PC-3 (cell line): ENCODE measurements around the gene PABPC4L. TPM values are rescaled to one million over a fixed set of nuclear protein-coding genes. Genes with fewer than 3 reads are reported as not detected.

Experiments used
- ATAC-seq: fragments of 200-7000 bp; cut with Tn5 transposase; 2 replicates; pipeline ENCODE4 v1.9.1; 2020; ENCODE audit warnings: mild to moderate bottlenecking, moderate library complexity
- BruUV-seq: library from RNA; stranded (reverse); fragments of 400-500 nt; replicated peaks from 2 replicates; lab custom pipeline; 2021; lab: Mats Ljungman, UMichigan
- CTCF ChIA-PET: fragments of 300-600 bp; sonication (Branson Sonifier 250); formaldehyde crosslinking; loops from one replicate; lab custom pipeline; 2022; ENCODE audit warnings: antibody characterized with exemption; lab: Charles Lee
- POLR2A ChIA-PET: fragments of 300-600 bp; sonication (Branson Sonifier 250); formaldehyde crosslinking; loops from one replicate; lab custom pipeline; 2022; ENCODE audit warnings: antibody characterized with exemption; ENCODE audit not compliant: unreplicated experiment; lab: Charles Lee
- DNase-seq: peaks from one replicate; pipeline ENCODE4 v3.0.0-alpha.2; 2015
- H2AFZ ChIP-seq: fragments of 300-600 bp; sonication (generic); 2 replicates; pipeline ENCODE4 v1.6.0; 2016; ENCODE audit warnings: antibody characterized with exemption, low read length
- H3F3A ChIP-seq: fragments of 300-600 bp; sonication (generic); one replicate; pipeline ENCODE4 v1.6.0; 2017; ENCODE audit warnings: antibody characterized with exemption, low read length, control low read depth, mild to moderate bottlenecking; ENCODE audit not compliant: unreplicated experiment
- H3K27ac ChIP-seq: fragments of 300-600 bp; sonication (generic); 2 replicates; pipeline ENCODE4 v1.5.1; 2016; ENCODE audit warnings: mild to moderate bottlenecking, low read length
- H3K27me3 ChIP-seq: fragments of 300-600 bp; sonication (generic); 2 replicates; pipeline ENCODE4 v1.6.1; 2016; ENCODE audit warnings: low read length, mixed read lengths
- H3K36me3 ChIP-seq: fragments of 300-600 bp; sonication (generic); 2 replicates; pipeline ENCODE4 v1.6.1; 2016; ENCODE audit warnings: low read depth, mixed run types, low read length, mixed read lengths
- H3K4me1 ChIP-seq: fragments of 300-600 bp; sonication (generic); 2 replicates; pipeline ENCODE4 v1.5.1; 2016; ENCODE audit warnings: low read length; ENCODE audit not compliant: insufficient read depth
- H3K4me2 ChIP-seq: fragments of 300-600 bp; sonication (generic); 2 replicates; pipeline ENCODE4 v1.6.0; 2016; ENCODE audit warnings: low read length
- H3K4me3 ChIP-seq: fragments of 300-600 bp; sonication (generic); 2 replicates; pipeline ENCODE4 v1.5.1; 2016; ENCODE audit warnings: mild to moderate bottlenecking, low read length, mixed read lengths
- H3K79me2 ChIP-seq: fragments of 300-600 bp; sonication (generic); 2 replicates; pipeline ENCODE4 v1.6.1; 2017; ENCODE audit warnings: low read length, mixed read lengths
- H3K9ac ChIP-seq: fragments of 300-600 bp; sonication (generic); 2 replicates; pipeline ENCODE4 v1.6.0; 2016; ENCODE audit warnings: mild to moderate bottlenecking, low read length
- H3K9me2 ChIP-seq: fragments of 300-600 bp; sonication (generic); replicated peaks from 2 replicates; pipeline ENCODE4 v1.6.1; 2016; ENCODE audit warnings: mixed run types, low read length, mixed read lengths
- H3K9me3 ChIP-seq: fragments of 300-600 bp; sonication (generic); 2 replicates; pipeline ENCODE4 v1.6.1; 2016; ENCODE audit warnings: low read length, mixed read lengths
- H4K20me1 ChIP-seq: fragments of 300-600 bp; sonication (generic); 2 replicates; pipeline ENCODE4 v1.6.1; 2016; ENCODE audit warnings: low read length, mixed read lengths
- EZH2 ChIP-seq: fragments of 300-600 bp; sonication (generic); IDR thresholded peaks from one replicate; pipeline ENCODE4 v1.6.1; 2017; ENCODE audit warnings: antibody characterized with exemption, mild to moderate bottlenecking, low read length; ENCODE audit not compliant: unreplicated experiment
- EZH2phosphoT487 ChIP-seq: fragments of 300-600 bp; sonication (generic); IDR thresholded peaks from 2 replicates; pipeline ENCODE4 v1.6.1; 2018; ENCODE audit warnings: mild to moderate bottlenecking, antibody characterized with exemption, low read length, borderline replicate concordance
- intact Hi-C: fragments of 100-400 bp; cut with micrococcal nuclease; formaldehyde crosslinking; loops from 2 replicates; pipeline ENCODE4 v1.9.0; 2023
- total RNA-seq: library from RNA; depleted of rRNA; stranded (reverse); fragments of >200 nt; gene quantifications from 2 replicates; pipeline ENCODE4 v1.2.3, GENCODE V29; 2014
- TF ChIP-seq, protein P1 (sequence below): fragments of 300-600 bp; sonication (generic); conservative IDR thresholded peaks from 2 replicates; pipeline ENCODE4 v1.5.1; 2017; ENCODE audit warnings: antibody characterized with exemption, low read depth, mild to moderate bottlenecking, low read length

Gene PABPC4L
- total RNA-seq, 1 experiment from 2014 or later, result 0.47 TPM

DNA sequence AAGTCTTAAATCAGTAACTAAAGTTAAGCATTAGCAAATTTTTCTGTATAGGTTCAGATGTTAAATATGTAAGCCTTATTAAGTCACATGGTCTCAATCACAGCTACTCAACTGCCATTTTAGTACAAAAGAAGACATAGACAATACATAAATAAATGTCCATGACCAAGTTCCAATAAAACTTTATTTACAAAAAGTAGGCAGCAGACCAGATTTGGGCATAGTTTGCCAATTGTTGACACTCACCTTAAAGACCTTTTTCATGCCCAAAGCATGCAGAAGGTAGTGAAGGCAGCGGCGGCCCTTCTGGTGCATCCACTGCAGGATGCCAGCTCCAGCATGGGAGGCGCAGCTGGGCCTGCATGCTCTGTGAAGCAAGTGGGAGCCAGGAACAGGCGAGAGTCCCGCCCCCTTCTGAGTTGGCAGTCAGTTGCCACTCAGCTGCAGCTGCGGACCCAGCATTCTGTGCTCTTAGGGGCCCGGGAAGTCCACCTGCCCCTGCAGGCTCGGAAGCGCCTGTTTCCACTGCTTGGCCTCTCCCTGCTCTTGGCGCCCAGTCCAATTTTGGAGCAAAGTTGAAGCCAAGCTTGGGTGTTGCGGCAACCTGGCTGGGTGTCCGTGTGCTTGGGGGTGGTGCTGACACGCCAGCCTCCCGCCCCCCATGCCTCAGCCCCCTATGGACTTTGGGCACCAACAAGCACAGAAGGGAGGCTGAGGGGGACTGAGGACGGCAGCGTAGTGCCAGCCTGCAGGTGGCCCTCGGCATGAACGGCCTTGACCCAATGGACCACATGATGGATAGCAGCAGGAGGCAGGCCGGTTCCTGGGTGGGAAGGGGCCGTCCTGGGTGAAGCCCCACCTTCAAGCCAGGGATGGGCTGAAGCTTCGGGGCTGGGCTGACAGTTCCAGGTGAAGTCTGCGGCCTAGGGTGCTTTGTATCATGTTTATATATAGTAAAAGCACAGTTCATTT lies 42.4 kb upstream of the PABPC4L start:
- H3K36me3 ChIP-seq, result no peaks in the 10 kb centered on the region
- no peak overlapping the region for H3K9ac ChIP-seq
- H3K9me3 ChIP-seq, result no peaks in the 10 kb centered on the region
- H3K4me1 ChIP-seq, result no peaks in the 10 kb centered on the region
- no peaks in the 10 kb centered on the region for H3K9me2 ChIP-seq
- no peak overlapping the region for H3K27ac ChIP-seq
- no peak overlapping the region for H2AFZ ChIP-seq
- DNase-seq (no peak), ATAC-seq (no peak)
- no peak overlapping the region for H3K4me2 ChIP-seq
- no peaks in the 10 kb centered on the region for H4K20me1 ChIP-seq
- TF ChIP-seq, protein P1, sequence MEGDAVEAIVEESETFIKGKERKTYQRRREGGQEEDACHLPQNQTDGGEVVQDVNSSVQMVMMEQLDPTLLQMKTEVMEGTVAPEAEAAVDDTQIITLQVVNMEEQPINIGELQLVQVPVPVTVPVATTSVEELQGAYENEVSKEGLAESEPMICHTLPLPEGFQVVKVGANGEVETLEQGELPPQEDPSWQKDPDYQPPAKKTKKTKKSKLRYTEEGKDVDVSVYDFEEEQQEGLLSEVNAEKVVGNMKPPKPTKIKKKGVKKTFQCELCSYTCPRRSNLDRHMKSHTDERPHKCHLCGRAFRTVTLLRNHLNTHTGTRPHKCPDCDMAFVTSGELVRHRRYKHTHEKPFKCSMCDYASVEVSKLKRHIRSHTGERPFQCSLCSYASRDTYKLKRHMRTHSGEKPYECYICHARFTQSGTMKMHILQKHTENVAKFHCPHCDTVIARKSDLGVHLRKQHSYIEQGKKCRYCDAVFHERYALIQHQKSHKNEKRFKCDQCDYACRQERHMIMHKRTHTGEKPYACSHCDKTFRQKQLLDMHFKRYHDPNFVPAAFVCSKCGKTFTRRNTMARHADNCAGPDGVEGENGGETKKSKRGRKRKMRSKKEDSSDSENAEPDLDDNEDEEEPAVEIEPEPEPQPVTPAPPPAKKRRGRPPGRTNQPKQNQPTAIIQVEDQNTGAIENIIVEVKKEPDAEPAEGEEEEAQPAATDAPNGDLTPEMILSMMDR, result no peak
- TF ChIP-seq EZH2, result no peak
- TF ChIP-seq EZH2phosphoT487, result no peak
- ChIA-PET POLR2A (no interaction called here), CTCF (no interaction called here)
- BruUV-seq, result no TSS peak
- H3F3A ChIP-seq, result no peaks in the 10 kb centered on the region
- H3K79me2 ChIP-seq, result no peaks in the 10 kb centered on the region
- H3K27me3 ChIP-seq, result no peaks in the 10 kb centered on the region
- intact Hi-C loops, result no loop called here
- H3K4me3 ChIP-seq, result no peak overlapping the region

DNA sequence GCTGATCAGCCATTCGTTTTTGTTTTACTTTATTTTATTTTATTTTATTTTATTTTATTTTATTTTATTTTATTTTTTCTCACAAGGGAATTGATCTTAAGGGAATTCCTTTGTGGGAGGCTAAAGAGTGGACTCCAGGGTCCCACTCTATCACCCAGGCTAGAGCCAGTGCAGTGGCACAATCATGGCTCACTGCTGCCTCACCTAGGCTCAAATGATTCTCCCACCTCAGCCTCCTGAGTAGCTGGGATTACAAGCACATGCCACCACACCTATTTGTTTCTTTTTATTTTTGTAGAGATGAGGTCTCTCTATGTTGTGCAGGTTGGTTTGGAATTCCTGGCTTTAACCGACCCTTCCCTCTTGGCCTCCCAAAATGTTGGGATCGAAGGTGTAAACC lies 17.5 kb upstream of the PABPC4L start:
- H3K4me1 ChIP-seq, result peaks cover 14% of the 10 kb centered on the region
- no peaks in the 10 kb centered on the region for H3K27me3 ChIP-seq
- TF ChIP-seq EZH2, result no peak
- TF ChIP-seq, protein P1, result no peak
- no peak for TF ChIP-seq EZH2phosphoT487
- ChIA-PET CTCF (no interaction called here), POLR2A (no interaction called here)
- BruUV-seq, result no TSS peak
- intact Hi-C loops, result no loop called here
- H4K20me1 ChIP-seq, result no peaks in the 10 kb centered on the region
- H3K9me3 ChIP-seq, result no peaks in the 10 kb centered on the region
- H2AFZ ChIP-seq, result no peak overlapping the region
- ATAC-seq (no peak), DNase-seq (no peak)
- H3F3A ChIP-seq, result no peaks in the 10 kb centered on the region
- no peak overlapping the region for H3K27ac ChIP-seq
- H3K79me2 ChIP-seq, result no peaks in the 10 kb centered on the region
- H3K9ac ChIP-seq, result no peak overlapping the region
- no peak overlapping the region for H3K4me2 ChIP-seq
- no peaks in the 10 kb centered on the region for H3K9me2 ChIP-seq
- no peak overlapping the region for H3K4me3 ChIP-seq
- no peaks in the 10 kb centered on the region for H3K36me3 ChIP-seq

DNA sequence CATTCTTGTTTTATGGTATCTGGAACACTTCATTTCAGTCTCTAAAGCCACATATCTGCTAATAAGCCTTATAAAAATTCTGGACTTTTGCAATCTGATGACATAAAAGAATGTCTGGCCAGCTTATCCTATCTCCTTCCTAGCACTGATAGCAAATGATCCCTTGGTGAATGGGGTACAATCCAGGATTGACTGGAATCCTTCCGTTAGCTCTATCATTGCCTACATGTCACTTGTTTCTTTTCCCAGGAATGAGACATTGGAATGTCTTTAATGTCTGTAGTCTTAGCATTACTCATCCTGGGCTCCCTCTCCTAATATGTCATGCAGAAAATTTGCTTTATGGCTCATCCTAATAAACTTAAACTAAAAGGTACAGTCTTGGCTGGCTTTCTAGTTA lies 14.8 kb upstream of the PABPC4L start:
- DNase-seq (peak; percentile 67), ATAC-seq (peak; percentile 99)
- Histone ChIP-seq H3K36me3 (no peaks in the 10 kb centered on the region), H3K9ac (no peak overlapping the region), H3K9me3 (no peaks in the 10 kb centered on the region), H3K4me1 (peaks cover 14% of the 10 kb centered on the region), H3K27ac (peak overlapping the region; percentile 65), H3F3A (no peaks in the 10 kb centered on the region), H3K4me2 (peak overlapping the region; percentile 54; the same call in 1 of the 2 replicates), H3K27me3 (no peaks in the 10 kb centered on the region), H4K20me1 (no peaks in the 10 kb centered on the region), H3K79me2 (no peaks in the 10 kb centered on the region), H3K9me2 (no peaks in the 10 kb centered on the region), H3K4me3 (no peak overlapping the region), H2AFZ (no peak overlapping the region)
- intact Hi-C loops, result no loop called here
- POLR2A ChIA-PET, result no interaction called here
- CTCF ChIA-PET, result no interaction called here
- no TSS peak for BruUV-seq
- TF ChIP-seq, protein P1, result no peak
- TF ChIP-seq EZH2phosphoT487 (no peak), EZH2 (no peak)
